Stimulated activated naive CD8-positive, alpha-beta T cell treated with anti-CD3 and anti-CD28 coated beads, Interleukin-15, Interleukin-2, amounts not matched to agents 100 U/mL and 50 U/mL, for 24 hours (primary cell): ENCODE measurements around the gene PRKCH.
A peak's percentile ranks its signal among the peaks of the same experiment; 100 is the strongest.

Experiments
- ATAC-seq: fragments of 150-1000 bp; cut with Tn5 transposase; one replicate; pipeline ENCODE4 v1.10.0; 2021
- DNase-seq: peaks from one replicate; pipeline ENCODE4 v3.0.0; 2021

PRKCH gene

GRCh38 chr14:61474701-61475100 is 153.3 kb downstream of the PRKCH start:
- ATAC-seq: no peak
- DNase-seq: no peak

- ATAC-seq: no peak
These were observed 153.9 kb downstream of the PRKCH start for GRCh38 chr14:61475316-61475715.

GRCh38 chr14:61476105-61476753 is 154.8 kb downstream of the PRKCH start:
- DNase-seq (no peak), ATAC-seq (peak; percentile 7)

More at GRCh38 chr14:61475316-61475715, 153.9 kb downstream of the PRKCH start:
- no peak for DNase-seq

- DNase-seq (peak; percentile 33), ATAC-seq (peak; percentile 53)
These were observed 155.5 kb downstream of the PRKCH start for GRCh38 chr14:61476754-61477410.

- ATAC-seq: peak; percentile 25
- peak; percentile 62 for DNase-seq
These were observed 156.5 kb downstream of the PRKCH start for GRCh38 chr14:61477712-61478462.

GRCh38 chr14:61478971-61479473 is 157.6 kb downstream of the PRKCH start:
- DNase-seq (peak; percentile 46), ATAC-seq (peak; percentile 6)

GRCh38 chr14:61479746-61480502 is 158.5 kb downstream of the PRKCH start:
- no peak for DNase-seq
- ATAC-seq: no peak

- no peak for ATAC-seq
- no peak for DNase-seq
These were observed 159.4 kb downstream of the PRKCH start for GRCh38 chr14:61480704-61481285.

- DNase-seq (no peak), ATAC-seq (no peak)
These were observed 160.3 kb downstream of the PRKCH start for GRCh38 chr14:61481701-61482100.

- ATAC-seq (no peak), DNase-seq (no peak)
These were observed 161.2 kb downstream of the PRKCH start for GRCh38 chr14:61482348-61483206.

GRCh38 chr14:61483476-61483875 is 162.1 kb downstream of the PRKCH start:
- DNase-seq (no peak), ATAC-seq (no peak)

GRCh38 chr14:61484031-61484430 is 162.7 kb downstream of the PRKCH start:
- no peak for ATAC-seq

GRCh38 chr14:61484826-61485584 is 163.6 kb downstream of the PRKCH start:
- ATAC-seq (no peak), DNase-seq (no peak)

More at GRCh38 chr14:61484031-61484430, 162.7 kb downstream of the PRKCH start:
- no peak for DNase-seq

- ATAC-seq (no peak), DNase-seq (no peak)
These were observed 164.3 kb downstream of the PRKCH start for GRCh38 chr14:61485661-61486060.

GRCh38 chr14:61486930-61487495 is 165.6 kb downstream of the PRKCH start:
- DNase-seq: no peak
- no peak for ATAC-seq

GRCh38 chr14:61488417-61489401 is 167.3 kb downstream of the PRKCH start:
- ATAC-seq (no peak), DNase-seq (no peak)

- DNase-seq (no peak), ATAC-seq (no peak)
These were observed 168.1 kb downstream of the PRKCH start for GRCh38 chr14:61489512-61489911.

GRCh38 chr14:61489932-61490331 is 168.6 kb downstream of the PRKCH start:
- ATAC-seq (no peak), DNase-seq (no peak)
